ENCODE measurements around the gene EPHA10.

DNA sequence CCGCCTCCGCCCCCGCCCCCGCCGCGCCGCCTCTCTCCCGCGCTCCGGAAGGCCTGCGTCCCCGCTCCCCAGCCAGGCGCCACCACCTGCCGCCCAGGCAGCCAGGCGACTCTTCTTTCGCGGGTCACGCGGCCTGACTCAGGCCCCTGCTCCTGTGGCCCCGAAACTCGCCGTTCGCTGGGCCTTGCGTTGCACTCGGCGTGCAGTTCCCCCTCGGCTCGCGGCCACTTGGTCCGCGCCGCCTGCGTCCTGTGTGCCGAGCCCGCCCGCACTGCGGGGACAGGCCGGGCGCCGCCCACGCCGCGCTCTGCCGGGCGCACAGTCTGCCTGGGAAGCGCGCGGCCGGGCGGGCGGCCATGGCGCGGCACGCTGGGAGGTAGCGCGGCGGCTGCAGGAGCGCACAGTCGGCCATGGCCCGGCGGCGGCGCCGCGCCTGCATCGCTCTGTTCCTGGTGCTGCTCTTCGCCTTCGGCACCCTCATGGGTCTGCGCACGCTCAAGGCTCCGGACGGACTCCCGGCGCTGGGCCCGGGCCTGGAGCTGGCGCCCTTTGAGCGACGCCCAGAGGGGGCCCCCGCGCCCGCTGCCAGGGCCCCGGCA is 29.0 kb upstream of the EPHA10 start, which contains the start of gene MANEAL:
- TF ChIP-seq CTCF (IDR thresholded peaks at IDR 0.05; ENCODE audit: insufficient read depth, low read length, poor library complexity, severe bottlenecking) (no peak), EZH2phosphoT487 (conservative IDR thresholded peaks at IDR 0.05; ENCODE audit: low read length) (no peak)

Measured in SU-DHL-6 (cell line).